Measurements from ENCODE around the gene PHGDH. TPM values are rescaled to one million over a fixed set of nuclear protein-coding genes. Genes with fewer than 3 reads are reported as not detected.

PHGDH gene
- total and polyA plus RNA-seq, 9 of the 15 experiments (the other 6 are each of a cell fraction or from before 2014, with no cell fraction given) = 6.7 to 84.2 (median 36.2) TPM

GRCh38 chr1:119782631-119783325, 71.0 kb downstream of the PHGDH start:
- no peaks in the 10 kb centered on the region for H3K36me3 ChIP-seq (ENCODE audit: control insufficient read depth, insufficient read depth, low read length)
- intact Hi-C loops (cut with micrococcal nuclease) (no loop called here), in situ Hi-C loops (cut with MboI) (no loop called here)
- CTCF ChIA-PET (ENCODE audit: low intra/inter-chr PET ratio) = no interaction called here
- TF ChIP-seq ZNF766 (CRISPR knock-in tag; conservative IDR thresholded peaks at IDR 0.05) (no peak), CREB1 (IDR thresholded peaks at IDR 0.05) (no peak), CREB1 (CRISPR knock-in tag; IDR thresholded peaks at IDR 0.05) (no peak), NFRKB (IDR thresholded peaks at IDR 0.05; ENCODE audit: low read depth) (no peak), ZNF253 (CRISPR knock-in tag; conservative IDR thresholded peaks at IDR 0.05) (no peak), NFYB (IDR thresholded peaks at IDR 0.05; ENCODE audit: extremely low read depth, insufficient read length) (no peak), HSF4 (CRISPR knock-in tag; IDR thresholded peaks at IDR 0.05; ENCODE audit: borderline replicate concordance) (no peak), SFPQ (IDR thresholded peaks at IDR 0.05; ENCODE audit: low read depth, low read length) (no peak)
- H3K4me3 ChIP-seq = no peak overlapping the region
- ATAC-seq = no peak
- peaks cover 11 to 28% of the 10 kb centered on the region in 2 experiments; a peak in 4 of 5 replicates for H3K27me3 ChIP-seq (ENCODE audit: control insufficient read depth in 2 of 2, insufficient read depth in 2 of 2, low read length in 2 of 2)
- H3K9me1 ChIP-seq (ENCODE audit: control insufficient read depth, insufficient read depth, low read length) = no peaks in the 10 kb centered on the region
- 0 out of 5 replicates have a peak, but pooled peaks cover 0 to 3% of the 10 kb centered on the region in 2 experiments for H3K4me1 ChIP-seq (replicated peaks in 1 of 2; ENCODE audit: control insufficient read depth in 2 of 2, insufficient read depth in 2 of 2, low read length in 2 of 2)
- POLR2A ChIA-PET = no interaction called here
- H3K79me2 ChIP-seq (ENCODE audit: control insufficient read depth, insufficient read depth, low read length) = no peaks in the 10 kb centered on the region
- WGBS (ENCODE audit: insufficient coverage, low coverage, missing lambda C conversion rate) = 0% methylated on average over 7 of the region's 7 CpGs
- no peak for DNase-seq (ENCODE audit: extremely low read depth in 1 of 4, low spot score in 3 of 4)
- no peak overlapping the region for H3K27ac ChIP-seq (ENCODE audit: extremely low read depth, low read depth, low read length)
- no peaks in the 10 kb centered on the region for H4K20me1 ChIP-seq (replicated peaks; ENCODE audit: control insufficient read depth, insufficient read depth, low read length)
- no TSS peak for BruUV-seq (replicated peaks)
- H3K4me2 ChIP-seq (ENCODE audit: insufficient read depth, low read length) = no peak overlapping the region
- H3K9ac ChIP-seq (ENCODE audit: insufficient read depth in 1 of 2, low read depth in 2 of 2, low read length in 2 of 2) = no peak overlapping the region
- H2AFZ ChIP-seq (ENCODE audit: low read depth, low read length) = no peak overlapping the region
- no peaks in the 10 kb centered on the region for H3K9me3 ChIP-seq (replicated peaks; ENCODE audit: control insufficient read depth, insufficient read depth, low read depth, low read length)
- no peak for FAIRE-seq

Measured in K562 (cell line).